COR-L47 (cell line): Measurements from ENCODE around the gene EVI5.

ENCODE experiments used
- DNase-seq: peaks from one replicate; lab custom pipeline; 2025; lab: John Stamatoyannopoulos, UW

EVI5 gene

DNA sequence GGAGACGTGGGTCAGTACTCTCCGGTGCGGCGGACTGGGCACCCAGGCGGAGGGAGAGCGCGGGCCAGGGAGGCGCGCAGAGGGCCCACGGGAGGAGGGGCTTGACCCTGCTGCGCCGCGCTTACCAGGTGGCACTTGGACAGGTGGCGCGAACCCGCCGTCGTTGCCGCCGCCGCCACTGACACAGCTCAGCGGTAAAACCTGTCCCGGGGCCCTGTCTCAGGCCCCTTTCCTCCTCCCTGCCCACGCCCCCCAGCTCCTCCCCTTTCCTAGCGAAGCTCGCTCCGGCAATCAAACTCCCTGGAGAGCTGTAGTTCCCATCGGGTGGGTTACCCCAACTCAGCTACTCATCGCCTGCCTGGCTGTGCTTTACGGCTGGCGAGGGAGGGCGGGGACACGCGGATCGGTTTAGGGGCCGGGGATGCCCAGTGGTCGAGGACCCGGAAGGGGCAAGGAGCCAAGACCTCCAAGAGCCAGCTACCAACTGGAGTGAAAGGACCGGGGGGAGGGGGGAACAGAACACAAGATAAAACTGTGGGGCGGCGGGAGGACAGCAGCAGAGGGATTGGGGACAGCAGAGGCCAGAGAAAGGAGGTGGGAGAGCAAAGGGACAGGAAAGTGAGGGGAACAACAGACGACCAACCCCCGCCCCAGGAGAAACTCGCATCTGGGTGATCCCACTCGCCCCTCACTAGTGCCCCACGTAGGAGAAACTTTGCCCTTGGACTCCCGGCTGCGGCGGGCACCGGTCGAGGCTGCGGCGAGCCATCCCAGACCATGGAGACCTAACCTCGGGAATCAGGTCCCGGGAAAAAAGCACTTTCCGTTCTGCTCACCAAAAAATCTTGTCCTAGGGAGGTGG lies 301.1 kb downstream of the EVI5 start:
- DNase-seq: peak; percentile 31

DNA sequence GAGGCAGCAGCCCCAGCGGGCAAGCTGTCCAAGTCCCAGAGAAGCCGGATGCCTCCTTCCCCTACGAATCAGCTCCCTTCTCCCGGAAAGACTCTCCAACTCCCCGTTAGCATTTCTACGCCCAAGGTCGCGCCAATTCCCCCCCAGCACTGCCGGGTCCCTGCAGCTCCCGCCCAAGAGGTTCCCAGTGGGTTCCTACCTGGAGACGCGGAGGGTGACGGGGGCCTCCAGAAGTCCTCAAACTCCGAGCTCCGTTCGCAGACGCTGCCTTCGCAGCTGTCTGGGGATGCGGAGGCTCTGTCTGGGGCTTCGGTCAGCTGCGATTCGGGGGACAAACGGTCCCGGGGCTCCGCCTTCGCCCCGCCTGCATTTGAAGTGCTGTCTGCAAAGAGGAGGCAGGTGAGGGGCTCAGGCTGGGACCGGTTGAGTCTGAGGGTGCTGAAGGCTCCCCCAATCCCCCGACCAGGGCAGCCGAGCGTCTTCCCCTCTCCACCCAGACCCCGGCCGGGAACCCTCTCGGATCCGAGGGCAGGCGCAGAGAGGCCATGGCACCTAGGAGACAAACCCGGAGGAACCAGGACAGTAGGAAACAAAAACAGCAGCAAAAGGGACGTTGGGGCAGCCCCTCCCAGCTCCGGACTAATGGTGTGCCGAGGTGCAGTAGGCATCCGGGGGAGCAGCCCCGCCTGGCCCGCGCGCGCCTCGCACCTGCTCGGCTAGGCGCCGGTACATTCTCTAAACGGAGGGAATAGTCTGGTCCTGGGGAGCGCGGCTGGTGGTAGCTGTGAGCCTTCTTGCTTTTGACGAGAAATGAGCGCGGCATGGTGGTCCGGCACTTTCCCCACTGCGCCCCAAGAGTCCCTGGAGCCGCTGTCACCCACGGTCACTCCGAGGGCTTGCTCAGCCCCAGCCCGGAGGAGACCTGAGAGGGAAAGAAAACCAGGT lies 302.0 kb downstream of the EVI5 start:
- peak; percentile 25 for DNase-seq

DNA sequence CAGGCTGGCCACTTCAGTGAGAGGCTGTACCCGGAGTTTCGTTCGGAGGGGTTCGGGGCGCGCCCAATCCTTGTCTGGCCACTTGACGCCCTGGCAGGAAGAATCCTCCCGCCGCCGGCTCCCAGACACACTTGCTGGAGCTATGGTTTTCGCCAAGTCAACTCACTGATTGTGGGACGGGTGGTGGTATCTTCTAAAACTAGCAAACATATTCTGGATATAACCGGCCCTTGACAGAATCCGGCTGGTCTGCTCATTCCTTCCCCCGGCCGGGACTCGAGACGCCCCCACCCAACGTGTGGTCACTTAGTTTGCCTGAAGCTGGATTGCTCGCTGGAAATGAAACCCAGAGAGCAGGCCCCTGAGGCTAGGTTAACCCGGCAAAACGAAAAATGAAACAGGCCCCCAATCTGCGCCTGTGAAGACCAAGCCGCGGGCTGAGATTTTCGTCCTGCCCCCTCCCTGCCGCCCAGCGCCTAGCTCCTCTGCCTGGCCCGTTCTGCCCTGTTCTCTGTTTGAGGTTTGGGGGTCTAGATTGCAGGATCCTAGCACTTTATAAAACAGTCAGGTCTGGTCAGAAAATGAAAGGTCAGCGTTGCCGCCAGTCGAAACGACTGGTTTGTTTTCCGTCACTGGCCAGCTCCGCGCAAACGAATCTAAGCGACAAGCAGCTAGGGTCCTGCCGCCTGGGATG lies 302.8 kb downstream of the EVI5 start:
- no peak for DNase-seq

DNA sequence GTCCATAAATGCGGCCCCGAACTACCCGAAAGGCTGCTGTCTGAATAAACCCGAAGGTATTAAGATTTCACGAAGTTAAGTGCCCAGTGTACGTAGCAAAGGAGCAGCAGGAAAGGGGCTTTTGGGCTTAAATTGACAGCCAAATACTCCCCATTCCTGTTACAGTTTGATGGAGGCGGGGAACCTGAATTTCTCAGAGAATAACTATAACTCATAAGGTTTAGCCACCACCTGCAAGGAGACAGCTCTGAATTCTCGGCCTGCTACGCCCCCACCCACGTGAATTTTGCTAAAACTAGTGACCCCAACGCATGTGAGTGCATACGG lies 303.3 kb downstream of the EVI5 start:
- no peak for DNase-seq

DNA sequence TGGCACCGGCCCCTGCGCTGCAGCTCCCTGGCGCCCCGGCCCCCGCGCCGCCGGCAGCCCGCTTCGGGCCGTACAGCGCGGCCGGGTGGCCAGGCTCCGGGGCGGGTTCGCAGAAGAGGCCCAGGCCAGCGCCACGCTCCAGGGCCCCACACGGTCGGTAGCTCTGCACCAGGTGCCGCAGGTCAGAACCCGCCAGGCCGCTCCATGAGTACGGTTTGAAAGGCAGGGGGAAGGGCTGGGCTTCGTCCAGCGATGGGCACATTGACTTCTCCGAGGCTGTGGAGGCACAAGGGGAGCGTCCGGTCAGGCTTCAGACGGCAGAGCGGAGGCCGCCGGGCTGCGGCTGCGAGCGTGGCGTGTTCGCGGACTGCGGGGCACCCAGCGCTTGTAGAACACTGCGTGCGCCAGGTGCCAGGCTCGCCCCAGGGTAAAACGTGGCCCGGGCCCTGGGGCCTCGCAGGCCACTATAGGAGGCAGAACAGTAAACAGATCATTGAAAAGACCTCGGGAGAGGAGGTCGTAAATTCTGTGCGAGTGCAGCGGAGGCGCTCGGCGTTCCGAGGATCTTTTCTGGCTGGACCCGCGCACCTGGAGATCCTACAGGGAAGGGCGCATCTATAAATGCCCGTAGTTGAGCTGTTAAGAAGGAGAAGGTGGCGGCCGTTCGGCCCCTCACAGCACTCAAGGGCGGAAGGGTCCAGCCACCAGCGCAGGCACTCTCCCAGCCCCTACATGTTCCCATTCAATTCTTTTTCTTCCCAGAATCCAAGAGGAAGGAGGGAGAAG lies 303.9 kb downstream of the EVI5 start:
- no peak for DNase-seq

DNA sequence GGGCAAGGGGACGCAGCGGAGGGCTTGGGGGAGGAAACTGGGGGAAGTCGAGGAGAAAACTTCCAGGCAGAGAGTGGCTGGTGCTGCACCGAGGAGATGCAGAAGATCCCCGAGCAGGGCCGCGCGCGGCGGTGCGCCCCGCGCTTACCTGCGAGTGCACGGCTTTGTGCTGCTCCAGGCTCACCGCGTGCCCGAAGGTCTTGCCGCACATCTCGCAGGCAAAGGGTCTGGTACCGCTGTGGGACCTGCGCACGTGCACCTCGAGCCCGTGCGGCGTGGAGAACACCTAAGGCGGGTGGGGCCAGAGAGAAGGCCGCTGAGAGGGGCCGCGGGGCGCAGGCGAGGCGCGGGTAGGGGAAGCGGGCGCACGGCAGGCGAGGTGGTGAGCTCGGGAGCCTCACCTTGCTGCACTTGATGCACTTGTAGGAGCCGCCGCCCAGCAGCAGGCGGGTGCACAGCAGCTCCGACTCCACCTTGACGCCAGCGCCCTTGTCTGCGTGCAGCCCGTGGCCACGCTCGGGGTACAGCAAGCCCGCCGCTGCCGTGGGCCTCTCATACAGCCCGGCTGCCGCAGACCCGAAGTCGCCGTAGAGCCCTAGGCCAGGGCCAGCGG lies 304.6 kb downstream of the EVI5 start:
- DNase-seq: no peak

DNA sequence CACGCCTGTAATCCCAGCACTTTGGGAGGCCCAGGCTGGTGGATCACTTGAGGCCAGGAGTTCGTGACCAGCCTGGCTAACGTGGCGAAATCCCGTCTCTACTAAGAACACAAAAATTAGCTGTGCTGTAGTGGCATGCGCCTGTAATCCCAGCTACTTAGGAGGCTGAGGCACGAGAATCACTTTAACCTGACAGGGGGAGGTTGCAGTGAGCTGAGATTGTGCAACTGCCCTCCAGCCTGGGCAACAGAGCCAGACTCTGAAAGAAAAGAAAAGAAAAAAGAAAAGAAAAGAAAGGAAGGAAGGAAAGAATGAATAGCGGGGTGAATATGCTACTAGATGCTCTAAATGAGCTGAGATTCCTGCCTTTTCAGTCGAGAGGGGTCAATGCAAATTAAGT lies 305.3 kb downstream of the EVI5 start:
- DNase-seq: no peak

DNA sequence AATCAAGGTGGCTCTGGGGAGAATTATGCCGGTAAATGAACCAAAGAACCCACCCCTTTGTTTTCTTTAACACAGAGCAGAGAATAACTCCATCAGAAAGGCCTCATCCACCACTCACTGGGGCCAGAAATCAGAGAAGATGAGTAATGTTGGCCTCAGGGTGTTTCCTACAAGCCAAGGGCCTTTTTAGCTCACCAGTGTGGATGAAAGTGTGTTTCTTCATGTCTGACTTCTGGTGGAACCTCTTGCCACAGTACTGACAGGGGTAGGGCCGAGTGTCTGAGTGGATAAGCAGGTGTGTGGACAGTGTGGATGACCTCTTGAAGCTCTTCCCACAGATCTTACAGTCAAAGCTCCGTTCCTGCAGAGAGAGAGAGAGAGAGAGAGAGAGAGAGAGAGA lies 306.5 kb downstream of the EVI5 start:
- DNase-seq: no peak

DNA sequence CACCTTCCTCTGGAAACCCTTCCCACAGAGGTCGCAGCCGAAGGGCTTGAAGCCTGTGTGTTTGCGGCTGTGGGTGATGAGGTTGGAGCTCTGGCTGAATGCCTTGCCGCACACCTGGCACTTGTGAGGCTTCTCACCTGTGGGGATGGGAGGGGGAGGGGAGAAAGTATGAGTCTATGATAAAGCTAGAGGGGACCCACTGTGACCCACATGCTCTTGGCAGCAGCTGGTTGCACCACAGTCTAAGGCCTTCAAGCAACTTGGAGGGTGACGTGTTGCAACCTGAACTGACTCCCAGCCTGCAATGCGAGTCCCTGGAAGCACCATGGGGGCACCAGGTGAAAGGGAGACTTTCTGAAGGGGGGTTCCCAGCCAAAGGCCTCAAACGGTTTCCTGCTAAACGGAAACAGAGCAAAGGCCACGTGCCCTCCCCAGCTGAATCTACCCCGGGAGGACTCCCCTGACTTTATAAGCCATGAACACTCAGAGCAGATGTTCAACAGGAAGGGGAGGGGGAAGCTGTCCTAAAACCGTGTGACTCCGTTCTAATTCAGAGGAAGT lies 308.8 kb downstream of the EVI5 start:
- no peak for DNase-seq

DNA sequence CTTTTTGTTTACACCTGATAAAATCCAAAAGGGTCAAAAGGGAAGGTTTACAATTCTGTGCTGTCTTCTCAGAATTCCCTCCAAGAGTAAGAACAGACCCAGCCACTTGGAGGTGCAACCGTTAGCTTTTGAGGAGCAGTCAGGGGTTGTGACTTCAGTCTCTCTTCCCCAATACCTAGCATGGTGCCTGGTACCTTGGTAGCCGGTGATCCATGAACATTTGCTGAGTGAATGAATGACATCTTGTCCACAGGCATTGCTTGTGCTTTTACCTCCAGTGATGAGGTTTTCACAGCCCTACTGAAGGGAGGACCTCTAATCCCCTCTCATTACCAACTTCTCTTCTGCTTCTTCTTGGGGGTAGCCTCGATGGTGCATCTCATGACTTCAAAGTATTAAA lies 309.9 kb downstream of the EVI5 start:
- no peak for DNase-seq

DNA sequence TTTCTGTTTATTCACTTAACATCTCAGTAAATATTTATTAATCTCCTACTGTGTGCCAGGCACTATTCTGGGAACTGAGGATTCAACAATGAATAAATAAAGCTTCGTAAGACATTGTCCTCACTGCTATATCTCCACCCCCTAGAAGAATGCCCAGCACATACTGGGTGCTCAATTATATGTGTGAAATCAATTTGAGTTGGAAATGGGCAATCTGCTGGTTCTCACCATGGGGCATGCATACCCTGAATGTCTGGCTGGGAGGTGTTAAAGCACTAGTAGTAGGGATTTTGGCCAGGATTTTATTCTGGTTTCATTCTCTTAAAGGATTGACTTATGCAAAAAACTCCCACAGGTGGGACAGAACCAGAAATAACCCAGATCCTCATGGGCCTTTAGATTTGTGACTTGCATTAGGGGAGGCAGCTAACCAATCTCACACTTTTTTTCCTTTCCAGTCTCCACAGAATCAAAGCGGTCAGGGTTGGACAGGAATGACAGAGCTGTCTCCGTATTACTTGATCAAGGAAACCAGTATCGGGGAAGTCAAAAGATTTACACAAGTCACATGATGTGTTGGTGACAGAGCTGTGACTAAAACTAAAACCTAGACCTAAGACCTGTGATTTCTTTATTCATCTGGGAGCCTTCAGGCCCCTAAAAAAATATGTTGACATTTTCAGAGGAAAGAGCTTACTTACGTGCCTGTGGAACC lies 311.0 kb downstream of the EVI5 start:
- no peak for DNase-seq

DNA sequence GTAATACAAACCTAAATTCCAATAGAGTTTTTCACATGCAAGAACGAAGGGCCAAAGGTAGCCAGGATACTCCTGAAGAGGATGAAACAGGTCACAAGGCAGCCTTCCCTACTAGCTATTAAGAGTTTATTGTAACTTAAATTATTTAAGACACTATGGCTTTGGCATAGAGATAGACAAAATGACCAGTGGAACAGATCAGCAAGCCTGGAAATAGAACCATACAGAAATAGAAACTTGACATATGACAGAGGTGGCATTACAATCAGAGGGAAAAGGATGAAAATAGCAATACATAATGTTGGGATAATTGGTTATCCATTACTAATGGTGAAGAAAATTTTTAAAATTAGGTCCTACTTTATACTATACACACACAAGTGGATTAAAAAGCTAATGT lies 314.7 kb downstream of the EVI5 start:
- DNase-seq: no peak

DNA sequence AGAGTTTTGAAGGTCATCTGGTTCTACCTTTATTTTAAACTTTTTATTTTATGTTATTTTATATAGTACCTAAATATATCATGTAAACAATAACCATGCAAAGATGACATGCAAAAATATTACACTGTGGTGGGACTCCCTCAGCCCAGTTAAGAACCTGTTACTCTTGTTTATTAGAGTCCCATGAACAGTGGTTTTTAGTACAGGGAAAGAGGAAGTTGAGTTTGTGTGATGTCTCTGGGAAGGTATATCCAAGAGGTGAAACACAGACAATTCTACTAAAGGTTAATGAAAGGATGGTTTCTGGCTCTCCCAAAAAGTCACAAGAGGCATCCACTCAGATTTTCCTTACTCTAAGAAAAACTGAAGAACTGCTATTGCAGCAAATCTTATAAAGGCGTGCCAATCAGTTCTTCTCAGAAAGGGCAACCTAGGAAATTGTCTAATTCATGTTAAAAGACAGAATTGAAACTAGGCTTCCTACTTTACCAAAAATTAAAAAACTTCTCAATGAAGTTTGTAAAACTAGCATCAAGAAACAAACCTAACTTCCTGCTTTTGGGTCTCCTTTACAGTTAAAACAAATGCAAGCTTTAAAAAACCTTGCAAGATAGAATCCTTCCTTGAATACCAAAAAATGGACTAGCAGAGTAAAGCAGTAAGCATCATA lies 318.1 kb downstream of the EVI5 start:
- no peak for DNase-seq

DNA sequence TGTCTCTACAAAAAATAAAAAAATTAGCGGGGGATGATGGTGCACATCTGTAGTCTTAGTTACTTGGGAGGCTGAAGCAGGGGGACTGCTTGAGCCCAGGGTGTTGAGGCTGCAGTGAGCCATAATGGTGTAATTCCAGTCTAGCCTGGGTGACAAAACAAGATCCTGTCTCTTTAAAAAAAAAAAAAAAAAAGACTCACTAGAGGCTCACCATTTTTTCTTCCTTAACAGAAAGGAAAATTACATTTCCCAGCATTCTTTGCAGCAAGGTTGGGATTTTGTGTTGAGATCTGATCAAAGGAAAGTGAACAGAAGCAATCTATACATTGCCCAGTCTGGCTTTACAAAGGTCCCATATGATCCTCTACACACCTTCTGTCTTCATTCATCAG lies 319.7 kb downstream of the EVI5 start:
- DNase-seq: no peak

DNA sequence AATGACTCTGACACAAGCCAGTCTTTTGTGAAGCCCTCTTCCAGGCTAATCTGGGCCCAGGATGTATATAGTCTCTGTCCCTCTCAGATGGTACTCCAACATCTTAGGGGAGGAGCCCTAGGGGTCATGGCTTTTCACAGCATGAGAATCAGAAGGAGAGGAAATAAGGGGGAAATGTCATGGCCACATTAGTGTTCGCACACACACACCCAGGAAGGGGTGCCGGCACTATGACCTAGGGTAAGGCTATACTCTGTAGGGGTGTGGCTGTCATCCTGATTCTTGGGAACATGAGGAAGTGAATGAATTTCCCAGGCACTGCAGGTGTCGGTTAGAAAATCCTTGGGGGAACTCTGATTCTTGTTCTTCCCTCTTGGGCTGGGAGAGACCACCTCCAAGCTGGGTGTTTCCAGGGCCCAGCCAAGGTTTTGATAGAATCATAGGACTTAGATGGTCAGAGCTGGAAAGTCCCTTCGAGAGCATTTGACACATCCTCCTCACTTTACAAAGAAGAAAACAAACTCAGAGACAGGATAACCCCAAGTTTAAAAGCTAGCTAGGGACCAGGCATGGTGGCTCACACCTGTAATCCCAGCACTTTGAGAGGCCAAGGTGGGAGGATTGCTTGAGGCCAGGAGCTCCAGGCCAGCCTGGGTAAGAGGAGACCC lies 320.2 kb downstream of the EVI5 start:
- DNase-seq: no peak

DNA sequence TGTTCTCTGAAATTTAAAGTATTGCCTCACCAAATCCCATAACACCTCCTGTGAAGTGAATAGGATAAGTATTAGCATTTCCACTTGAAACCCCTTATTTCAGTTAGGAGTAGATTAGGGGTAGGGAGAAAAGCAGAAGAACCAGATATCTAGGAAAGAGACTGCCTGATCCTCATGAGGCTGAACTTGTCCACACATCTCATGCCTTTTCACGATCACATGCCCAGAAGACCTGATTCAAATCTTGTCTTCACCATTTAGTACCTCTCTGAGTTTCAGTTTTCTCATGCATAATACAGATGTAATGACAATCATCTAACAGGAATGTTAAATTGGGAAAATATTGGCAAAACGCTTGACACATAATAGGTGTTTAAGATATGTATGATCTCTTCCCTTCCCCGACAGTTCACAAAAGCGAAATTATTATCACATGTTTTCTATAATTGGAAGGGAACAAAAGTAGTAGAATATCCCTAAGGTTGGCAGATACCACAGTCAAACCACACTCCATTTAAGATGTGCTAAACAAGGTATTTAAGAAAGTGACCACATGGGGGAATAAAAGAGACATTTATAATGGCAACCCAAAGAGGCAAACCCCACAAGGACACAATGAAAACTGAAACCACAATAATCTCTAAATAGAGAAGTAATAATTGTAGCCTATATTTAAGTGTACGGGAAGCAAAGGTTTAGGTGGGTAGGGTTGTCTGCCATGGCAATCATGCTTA lies 323.4 kb downstream of the EVI5 start:
- DNase-seq: no peak

DNA sequence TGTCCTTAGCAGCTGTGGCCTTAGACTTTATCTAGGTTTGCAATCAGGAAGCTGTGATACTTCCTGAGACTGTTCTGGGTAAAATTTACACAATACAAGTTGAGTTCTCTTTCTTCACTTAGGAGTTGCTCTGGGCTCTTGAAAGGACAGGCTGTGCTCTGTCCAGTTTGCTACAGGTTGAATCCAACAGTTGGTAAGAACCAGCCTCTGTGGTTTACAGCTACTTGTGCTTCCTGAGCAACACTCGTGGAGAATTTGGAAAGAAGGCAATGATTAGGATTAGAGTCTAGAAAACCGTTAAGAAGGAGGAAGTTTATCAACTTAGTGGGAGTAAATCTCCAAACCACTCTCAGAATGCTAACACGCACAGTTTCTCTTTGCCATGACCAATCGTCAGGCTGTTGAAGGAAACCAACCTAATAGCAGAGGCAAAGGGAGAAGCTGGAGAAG lies 325.0 kb downstream of the EVI5 start:
- DNase-seq: no peak
